Smooth muscle cell of the brain vasculature (primary cell): ENCODE measurements around the gene ATP13A3.

Experiments
- DNase-seq: peaks from one replicate; pipeline ENCODE4 v3.0.0-alpha.2; 2012; ENCODE audit warnings: low read depth, low spot score

Gene ATP13A3

DNA sequence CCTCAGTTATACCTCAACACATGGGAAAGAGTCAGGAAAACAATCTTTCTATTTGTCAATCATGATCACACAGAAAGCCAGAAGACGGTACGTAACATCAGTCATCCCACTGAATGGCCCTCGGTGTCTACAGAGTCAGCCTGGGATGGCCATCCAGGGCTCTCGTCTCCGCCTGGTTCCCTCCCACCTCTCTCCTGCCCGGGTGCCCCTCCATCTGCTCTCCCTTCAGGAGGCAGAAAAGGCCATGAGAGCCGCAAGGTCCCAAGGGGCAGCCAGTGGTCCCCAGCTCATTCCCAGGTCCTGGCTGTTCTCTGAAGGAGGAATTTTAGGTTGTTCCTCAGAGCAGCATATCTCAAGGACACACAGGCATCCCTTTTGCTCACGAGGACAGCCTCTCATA is 112.9 kb downstream of the ATP13A3 start:
- no peak for DNase-seq

DNA sequence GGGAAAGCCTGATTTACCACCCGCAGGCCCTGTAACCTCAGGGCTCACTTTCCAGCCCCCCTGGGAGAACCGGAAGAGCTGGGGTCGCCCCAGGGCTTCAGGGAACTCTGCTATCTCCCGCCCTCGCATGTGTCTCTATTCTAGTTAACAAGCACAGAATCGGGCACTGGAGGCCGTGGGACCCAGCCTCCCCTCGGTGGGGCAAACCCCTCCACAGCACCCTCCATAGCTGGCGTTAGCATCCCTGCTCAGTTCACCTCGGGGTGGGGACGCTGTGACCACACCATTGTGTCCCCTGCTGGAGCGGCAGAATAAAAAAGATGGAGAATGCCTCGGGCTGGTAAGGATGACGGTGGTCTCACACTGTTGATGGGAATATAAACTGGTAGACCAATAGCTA is 113.8 kb downstream of the ATP13A3 start:
- DNase-seq, result no peak

- DNase-seq, result no peak
Measured at GRCh38 chr3:194370753-194371152, 116.0 kb downstream of the ATP13A3 start.

- no peak for DNase-seq
Measured at GRCh38 chr3:194369522-194370279, 117.1 kb downstream of the ATP13A3 start, which contains the start of gene LRRC15. Gene LRRC15, minus strand, starts transcription at chr3:194369743. Its CDS starts 8,700 bp downstream, at chr3:194361043.

GRCh38 chr3:194368918-194369317 is 117.9 kb downstream of the ATP13A3 start:
- DNase-seq, result no peak

- DNase-seq, result no peak
Measured at GRCh38 chr3:194367992-194368841, 118.6 kb downstream of the ATP13A3 start.

DNA sequence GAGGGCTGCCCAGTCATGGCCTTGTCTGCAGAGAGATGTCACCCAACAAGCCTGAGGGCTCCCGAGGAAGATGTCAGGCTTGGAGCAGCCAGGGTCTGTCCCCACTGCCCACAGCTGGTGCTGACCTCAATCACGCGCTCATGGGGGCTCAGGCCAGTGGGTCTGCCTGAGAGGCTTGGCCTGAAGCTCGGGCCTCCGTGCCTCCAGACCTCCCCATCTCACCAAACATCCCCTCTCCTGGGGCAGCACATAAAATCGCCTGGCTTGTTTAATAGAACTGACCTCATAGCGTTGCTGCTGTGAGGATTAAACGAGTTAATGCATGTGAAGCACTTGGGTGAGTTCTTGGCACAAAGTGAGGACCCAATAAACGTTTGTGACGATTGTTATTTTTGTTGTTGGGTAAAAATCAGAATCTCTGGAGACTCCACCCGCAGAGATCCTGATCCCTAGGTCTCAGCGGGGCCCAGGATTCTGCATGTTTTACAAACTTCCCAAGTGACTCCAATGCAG is 120.8 kb downstream of the ATP13A3 start:
- DNase-seq, result no peak

GRCh38 chr3:194365526-194365925 is 121.3 kb downstream of the ATP13A3 start:
- DNase-seq, result no peak

DNA sequence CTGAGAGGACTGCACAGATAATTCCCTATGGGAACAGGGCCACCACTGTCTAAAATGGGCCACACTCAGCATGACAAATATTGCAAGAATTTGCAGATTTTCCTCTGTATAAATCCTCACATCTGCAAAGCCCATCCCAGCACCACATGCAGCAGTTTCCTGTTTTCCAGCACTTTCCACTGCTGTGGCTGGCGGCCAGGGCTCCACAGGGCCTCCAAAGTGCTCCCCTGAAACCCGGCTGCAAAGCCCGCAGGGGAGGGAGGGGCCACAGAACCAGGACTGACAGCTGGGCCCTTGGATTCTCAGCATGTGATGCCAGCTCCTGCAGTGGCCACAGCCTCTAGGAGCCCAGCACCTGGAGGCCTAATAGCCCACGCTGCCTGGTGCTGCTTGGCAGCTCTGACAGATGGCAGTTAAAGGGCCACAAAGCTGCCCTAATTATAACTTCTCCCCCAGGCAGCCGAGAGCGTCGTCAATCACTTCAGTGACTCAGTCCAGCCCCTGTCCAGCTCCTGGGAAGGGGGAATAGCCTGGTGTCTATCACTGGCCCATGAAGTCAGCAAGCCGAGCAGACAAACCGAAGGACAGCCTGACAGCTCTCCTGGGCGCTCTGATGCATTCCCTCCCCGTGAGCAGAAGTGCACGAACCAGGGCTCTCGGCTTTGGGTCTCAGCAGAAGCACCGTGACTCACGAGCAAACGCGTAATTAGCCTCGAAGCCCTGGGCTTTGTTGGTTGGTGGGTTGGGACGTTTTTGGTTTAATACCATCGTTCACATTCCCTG is 122.0 kb downstream of the ATP13A3 start:
- peak; percentile 45 for DNase-seq

GRCh38 chr3:194364314-194364651 is 122.5 kb downstream of the ATP13A3 start:
- DNase-seq, result no peak

DNA sequence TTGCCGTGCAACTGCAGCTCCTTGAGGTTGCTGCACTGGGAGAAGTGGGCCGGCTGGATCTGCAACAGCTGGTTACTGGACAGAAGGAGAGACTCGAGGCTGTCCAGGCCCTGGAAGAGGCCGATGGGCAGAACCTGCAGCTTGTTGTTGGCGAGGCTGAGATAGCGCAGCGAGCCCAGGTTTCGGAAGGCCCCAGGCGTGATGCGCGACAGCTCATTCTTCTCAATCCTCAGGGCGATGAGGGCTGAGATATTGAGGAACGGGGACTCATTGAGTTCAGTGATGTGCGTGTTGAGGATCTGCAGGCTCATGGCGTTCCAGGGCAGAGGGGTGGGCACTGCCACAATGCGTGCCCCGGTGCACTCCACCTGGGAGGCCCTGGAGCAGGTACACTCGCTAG is 126.2 kb downstream of the ATP13A3 start:
- DNase-seq, result no peak

DNA sequence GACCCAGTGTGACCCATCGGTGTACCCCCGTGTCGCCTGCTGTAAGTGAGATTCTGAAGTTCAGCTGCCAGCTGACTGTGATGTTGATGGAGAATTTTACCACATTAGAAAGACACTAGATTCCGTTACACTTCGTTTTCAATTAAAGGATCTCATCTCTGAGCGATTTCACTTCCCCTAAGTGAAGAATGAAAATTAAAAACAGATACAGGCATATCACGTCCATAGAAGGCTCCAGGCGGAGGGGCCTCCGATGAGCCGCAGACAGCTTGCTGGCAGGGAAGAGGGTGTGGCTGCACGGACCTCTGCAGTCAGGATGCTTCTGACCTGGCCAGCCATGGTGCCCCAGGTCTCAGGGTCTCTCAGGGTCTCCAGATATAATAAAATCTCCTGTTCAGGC is 129.1 kb downstream of the ATP13A3 start:
- DNase-seq, result no peak

DNA sequence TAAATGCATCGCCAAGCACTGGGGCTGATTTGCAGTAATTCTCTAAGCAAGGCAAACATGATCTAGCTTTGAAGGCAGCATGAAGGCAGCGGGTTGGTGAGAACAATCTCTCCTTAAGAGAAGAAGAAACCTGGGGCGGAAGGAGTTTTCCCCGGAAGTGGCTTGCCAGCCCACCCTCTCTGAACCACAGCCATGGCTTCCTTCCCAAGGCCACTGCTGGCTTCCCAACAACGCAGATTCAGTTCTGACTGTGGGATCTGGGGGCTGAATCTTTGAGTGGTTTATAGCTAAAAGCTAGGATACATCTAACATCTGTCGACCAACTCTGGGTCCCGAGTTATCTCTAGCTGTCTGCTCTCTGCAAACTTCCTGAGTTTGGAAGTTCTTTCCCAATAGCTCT is 131.4 kb downstream of the ATP13A3 start:
- DNase-seq, result no peak

DNA sequence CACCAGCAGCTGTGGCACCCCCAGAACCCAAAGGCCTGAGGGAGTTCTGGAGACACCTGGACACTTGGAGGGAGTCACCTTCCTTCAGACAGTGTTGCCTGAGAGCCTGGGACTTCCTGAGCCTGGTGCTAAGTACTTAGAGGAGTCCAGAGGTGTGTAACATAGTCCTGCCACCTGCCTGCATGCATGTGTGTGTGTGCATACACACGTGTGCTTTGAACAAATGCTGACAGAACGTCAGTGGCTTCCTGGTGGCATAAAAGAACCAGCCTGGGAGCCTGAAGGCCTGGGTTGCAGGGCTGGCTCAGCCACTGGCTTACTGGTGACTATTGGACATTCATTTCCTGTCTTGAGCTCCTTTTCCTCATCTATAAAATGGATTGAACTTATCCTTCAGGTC is 132.5 kb downstream of the ATP13A3 start:
- no peak for DNase-seq
